IPS-15b (cell line): ENCODE data around the gene ADM.

ENCODE experiments used
- H3K27me3 ChIP-seq: one replicate; pipeline ENCODE4 v1.6.1; 2013; ENCODE audit warnings: low read length; ENCODE audit not compliant: control insufficient read depth, insufficient read depth
- H3K36me3 ChIP-seq: one replicate; pipeline ENCODE4 v1.6.1; 2013; ENCODE audit warnings: low read length; ENCODE audit not compliant: control insufficient read depth, insufficient read depth
- H3K4me1 ChIP-seq: one replicate; pipeline ENCODE4 v1.6.1; 2013; ENCODE audit warnings: mild to moderate bottlenecking, low read length; ENCODE audit not compliant: control insufficient read depth, insufficient read depth
- H3K4me3 ChIP-seq: one replicate; pipeline ENCODE4 v1.5.1; 2013; ENCODE audit warnings: low read depth, low read length
- H3K9ac ChIP-seq: one replicate; pipeline ENCODE4 v1.6.1; 2013; ENCODE audit warnings: low read depth, mild to moderate bottlenecking, low read length
- H3K9me3 ChIP-seq: one replicate; pipeline ENCODE4 v1.6.1; 2013; ENCODE audit warnings: mild to moderate bottlenecking, low read length; ENCODE audit not compliant: control insufficient read depth, insufficient read depth

Gene ADM

DNA sequence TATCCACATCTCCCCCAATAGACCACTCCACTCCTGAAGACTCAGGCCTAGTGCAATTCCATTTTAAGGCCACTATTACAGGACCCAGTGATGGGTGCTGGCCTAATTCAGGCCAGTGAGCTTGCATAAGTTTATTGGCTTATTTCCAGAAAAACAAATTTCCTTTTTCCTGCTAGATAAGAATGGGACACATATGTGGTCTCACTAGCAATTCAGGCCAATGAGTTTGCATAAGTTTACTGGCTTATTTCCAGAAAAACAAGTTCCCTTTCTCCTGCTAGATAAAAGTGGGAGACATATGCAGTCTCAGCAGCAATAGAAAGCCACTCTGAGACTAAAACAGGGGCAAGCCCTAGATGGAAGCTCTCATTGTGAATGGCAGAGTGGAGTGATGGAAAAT, 22.4 kb downstream of the ADM start:
- Histone ChIP-seq H3K4me3 (no peak overlapping the region), H3K4me1 (peaks cover 9% of the 10 kb centered on the region), H3K9ac (no peak overlapping the region), H3K27me3 (no peaks in the 10 kb centered on the region), H3K9me3 (no peaks in the 10 kb centered on the region), H3K36me3 (no peaks in the 10 kb centered on the region)

DNA sequence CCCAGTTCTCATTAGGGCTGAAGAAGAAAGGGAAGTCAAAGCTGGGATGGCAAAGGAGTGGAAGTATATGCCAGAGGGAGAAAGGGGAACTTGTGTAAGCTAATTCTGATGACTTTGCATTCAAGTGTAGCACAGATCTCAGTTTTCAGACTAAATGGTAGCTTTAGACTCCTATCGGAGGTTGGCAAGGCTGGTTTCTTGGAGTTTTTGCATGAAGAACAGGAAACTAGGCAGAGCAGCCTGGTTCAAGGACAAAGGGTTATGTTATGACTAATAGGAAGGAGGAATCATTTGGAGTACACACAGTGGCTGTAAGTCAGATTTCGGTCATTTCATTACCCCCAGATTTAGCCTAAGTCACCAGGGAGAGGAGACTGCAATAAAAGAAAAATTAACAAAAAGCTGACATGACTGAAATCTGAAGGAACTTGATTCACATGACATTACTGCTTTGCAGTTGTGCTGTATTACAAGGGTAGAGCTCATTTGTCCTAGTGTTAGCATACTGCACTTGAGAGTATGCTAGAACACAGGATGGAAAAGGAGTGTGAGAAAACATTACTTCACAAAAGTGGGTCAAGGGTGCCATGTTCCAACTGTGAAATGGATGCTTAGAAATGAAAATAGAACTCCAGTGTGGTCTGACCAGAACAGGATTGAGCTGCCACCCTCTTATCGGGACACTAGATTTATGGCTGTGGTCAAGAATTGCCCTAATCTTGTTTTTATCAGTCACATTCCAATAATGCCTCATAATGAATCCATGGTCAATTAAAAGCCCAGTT, 23.6 kb downstream of the ADM start:
- Histone ChIP-seq H3K9me3 (no peaks in the 10 kb centered on the region), H3K36me3 (no peaks in the 10 kb centered on the region), H3K9ac (no peak overlapping the region), H3K4me3 (no peak overlapping the region), H3K4me1 (peaks cover 5% of the 10 kb centered on the region), H3K27me3 (no peaks in the 10 kb centered on the region)

DNA sequence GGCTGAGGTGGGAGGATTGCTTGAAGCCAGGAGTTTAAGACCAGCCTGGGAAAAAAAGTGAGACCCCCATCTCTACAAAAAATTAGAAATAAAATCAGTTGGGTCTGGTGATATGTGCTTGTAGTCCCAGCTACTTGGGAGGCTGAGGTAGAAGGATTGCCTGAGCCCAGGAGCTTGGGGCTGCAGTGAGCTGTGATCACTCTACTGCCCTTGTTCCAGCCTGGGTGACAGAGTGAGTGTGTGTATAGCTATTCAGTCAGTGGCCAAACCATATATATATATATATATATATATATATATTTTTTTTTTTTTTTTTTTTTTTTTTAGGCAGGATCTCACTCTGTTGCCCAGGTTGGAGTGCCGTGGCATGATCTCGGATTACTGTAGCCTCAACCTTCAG, 24.5 kb downstream of the ADM start:
- no peaks in the 10 kb centered on the region for H3K9me3 ChIP-seq
- no peak overlapping the region for H3K4me3 ChIP-seq
- H3K27me3 ChIP-seq, result no peaks in the 10 kb centered on the region
- no peaks in the 10 kb centered on the region for H3K36me3 ChIP-seq
- H3K9ac ChIP-seq, result no peak overlapping the region
- H3K4me1 ChIP-seq, result peaks cover 2% of the 10 kb centered on the region

DNA sequence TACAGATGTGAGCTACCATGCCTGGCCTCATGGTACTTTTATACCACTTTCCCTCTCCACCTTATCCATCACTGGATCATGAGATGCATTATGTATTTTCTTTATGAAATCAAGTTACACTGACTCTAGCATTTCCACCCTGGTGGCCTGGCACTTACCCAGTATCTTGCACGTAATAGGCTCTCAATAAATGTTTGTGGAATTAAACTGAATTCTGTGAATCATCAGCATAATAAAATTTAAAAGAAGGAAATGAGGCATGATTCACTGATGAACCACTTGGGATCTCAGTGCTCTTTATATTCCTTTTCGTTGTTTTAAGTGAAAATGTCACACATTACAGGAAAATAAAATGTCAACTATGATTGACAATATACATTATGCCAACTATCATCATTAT, 25.1 kb downstream of the ADM start:
- H3K9ac ChIP-seq, result no peak overlapping the region
- H3K27me3 ChIP-seq, result no peaks in the 10 kb centered on the region
- H3K4me3 ChIP-seq, result no peak overlapping the region
- H3K36me3 ChIP-seq, result no peaks in the 10 kb centered on the region
- peaks cover 2% of the 10 kb centered on the region for H3K4me1 ChIP-seq
- H3K9me3 ChIP-seq, result no peaks in the 10 kb centered on the region

DNA sequence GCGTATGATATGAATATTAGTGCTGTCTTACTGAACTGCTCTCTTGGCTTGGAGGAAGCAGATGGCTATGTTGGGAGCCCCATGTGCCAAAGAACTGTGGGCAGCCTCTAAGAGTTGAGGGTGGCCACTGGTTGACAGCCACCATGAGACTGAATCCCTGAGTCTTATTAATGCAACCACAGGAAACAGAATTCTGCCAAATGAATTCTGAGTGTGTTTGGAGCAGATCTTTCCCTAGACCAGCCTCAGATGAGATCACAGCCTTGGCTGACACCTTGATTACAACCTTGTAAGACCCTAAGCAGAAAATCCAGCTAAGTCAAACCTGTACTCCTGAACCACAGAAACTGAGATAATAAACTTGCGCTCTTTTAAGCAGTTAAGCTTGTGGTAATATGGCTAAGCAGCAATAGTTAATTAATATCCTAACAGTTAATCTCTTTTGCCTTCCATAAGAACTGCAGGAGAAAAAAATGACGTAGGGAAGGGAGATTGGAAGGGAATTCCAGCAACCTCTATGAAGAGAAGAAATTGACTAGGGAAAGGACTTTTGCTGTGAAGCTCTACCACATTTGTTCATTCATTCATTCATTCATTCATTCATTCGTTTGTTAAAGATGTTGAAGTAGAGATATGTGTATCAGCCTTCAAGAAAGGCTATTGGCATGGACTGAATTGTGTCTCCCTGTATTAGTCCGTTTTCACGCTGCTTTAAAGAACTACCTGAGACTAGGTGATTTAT, 26.8 kb downstream of the ADM start:
- H3K9ac ChIP-seq, result no peak overlapping the region
- H3K4me3 ChIP-seq, result no peak overlapping the region
- peaks cover 2% of the 10 kb centered on the region for H3K4me1 ChIP-seq
- H3K36me3 ChIP-seq, result no peaks in the 10 kb centered on the region
- no peaks in the 10 kb centered on the region for H3K9me3 ChIP-seq
- H3K27me3 ChIP-seq, result no peaks in the 10 kb centered on the region

- Histone ChIP-seq H3K9ac (no peak overlapping the region), H3K4me3 (no peak overlapping the region), H3K9me3 (no peaks in the 10 kb centered on the region), H3K36me3 (no peaks in the 10 kb centered on the region), H3K4me1 (no peaks in the 10 kb centered on the region), H3K27me3 (no peaks in the 10 kb centered on the region)
Observed at GRCh38 chr11:10333490-10333889, 28.6 kb downstream of the ADM start.

DNA sequence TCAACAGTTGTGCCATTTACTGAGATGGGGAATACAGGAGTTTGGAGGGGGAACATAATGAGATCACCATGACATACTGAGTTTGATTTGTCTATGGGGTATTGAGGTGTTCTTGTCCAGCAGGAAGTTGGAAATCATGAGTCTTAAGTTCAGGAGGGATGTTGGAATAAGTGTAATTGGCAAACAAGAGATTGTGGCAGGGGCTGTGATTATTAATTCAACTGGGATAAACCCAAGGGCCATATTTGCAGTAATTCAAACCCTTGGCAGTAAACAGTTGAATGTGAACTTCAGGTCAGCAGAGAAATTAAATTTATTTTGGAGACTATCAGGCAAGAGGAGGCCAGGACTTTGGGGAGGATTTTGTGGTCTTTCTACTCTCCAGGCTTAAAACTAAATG, 33.4 kb downstream of the ADM start:
- no peaks in the 10 kb centered on the region for H3K9me3 ChIP-seq
- H3K4me3 ChIP-seq, result no peak overlapping the region
- no peak overlapping the region for H3K9ac ChIP-seq
- no peaks in the 10 kb centered on the region for H3K36me3 ChIP-seq
- H3K4me1 ChIP-seq, result no peaks in the 10 kb centered on the region
- no peaks in the 10 kb centered on the region for H3K27me3 ChIP-seq

- H3K4me1 ChIP-seq, result peaks cover 20% of the 10 kb centered on the region
- no peaks in the 10 kb centered on the region for H3K27me3 ChIP-seq
- H3K36me3 ChIP-seq, result no peaks in the 10 kb centered on the region
- no peaks in the 10 kb centered on the region for H3K9me3 ChIP-seq
- no peak overlapping the region for H3K9ac ChIP-seq
- H3K4me3 ChIP-seq, result no peak overlapping the region
Observed at GRCh38 chr11:10348650-10349280, 43.9 kb downstream of the ADM start.

GRCh38 chr11:10349281-10349665, 44.4 kb downstream of the ADM start:
- Histone ChIP-seq H3K9me3 (no peaks in the 10 kb centered on the region), H3K4me1 (peaks cover 20% of the 10 kb centered on the region), H3K36me3 (no peaks in the 10 kb centered on the region), H3K9ac (no peak overlapping the region), H3K27me3 (peaks cover 1% of the 10 kb centered on the region), H3K4me3 (no peak overlapping the region)

DNA sequence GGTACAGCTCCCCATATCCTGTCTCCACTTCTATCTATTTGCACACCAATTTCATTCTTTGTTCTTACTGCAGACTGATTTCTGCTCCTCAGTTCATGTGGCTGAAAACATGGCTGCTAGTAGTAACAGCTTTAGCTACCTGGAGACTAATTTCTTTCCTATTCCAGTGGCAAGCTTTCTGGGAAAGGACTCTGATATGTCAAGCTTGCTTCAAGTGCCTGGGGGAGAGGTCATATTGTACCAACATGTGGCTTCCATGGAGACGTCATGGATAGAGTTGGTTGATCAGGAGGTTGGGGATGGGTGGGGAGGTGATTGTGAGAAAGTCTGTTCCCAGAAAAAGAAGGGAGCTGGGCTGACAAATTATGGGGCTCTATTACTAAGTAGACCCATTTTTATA, 44.9 kb downstream of the ADM start:
- Histone ChIP-seq H3K4me3 (no peak overlapping the region), H3K4me1 (peaks cover 20% of the 10 kb centered on the region), H3K9ac (no peak overlapping the region), H3K27me3 (peaks cover 2% of the 10 kb centered on the region), H3K36me3 (no peaks in the 10 kb centered on the region), H3K9me3 (no peaks in the 10 kb centered on the region)

DNA sequence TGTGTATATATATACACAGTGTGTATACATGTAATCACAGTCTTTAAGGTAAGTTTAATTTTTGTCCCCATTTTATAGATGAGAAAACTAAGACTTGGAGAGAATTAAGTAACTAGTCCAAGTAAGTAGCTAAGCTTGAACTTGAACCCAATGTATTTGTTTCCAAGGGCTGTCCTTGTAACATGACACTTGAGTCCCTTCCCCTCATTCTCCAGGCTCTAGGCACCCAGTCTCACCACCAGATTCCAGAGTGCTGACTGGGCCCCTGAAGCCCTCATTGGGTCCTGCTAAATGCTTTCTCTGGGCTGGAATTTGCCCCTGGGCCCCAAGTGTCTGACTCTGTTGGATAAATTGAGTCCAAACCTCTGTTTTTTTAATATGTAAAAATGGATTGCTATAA, 45.5 kb downstream of the ADM start:
- no peak overlapping the region for H3K9ac ChIP-seq

GRCh38 chr11:10351435-10351764, 46.5 kb downstream of the ADM start:
- Histone ChIP-seq H3K9me3 (no peaks in the 10 kb centered on the region), H3K27me3 (peaks cover 2% of the 10 kb centered on the region), H3K4me3 (peak overlapping the region; percentile 14), H3K4me1 (peaks cover 20% of the 10 kb centered on the region), H3K36me3 (no peaks in the 10 kb centered on the region), H3K9ac (peak overlapping the region; percentile 40)

More for the DNA sequence above, 45.5 kb downstream of the ADM start:
- Histone ChIP-seq H3K4me1 (peaks cover 20% of the 10 kb centered on the region), H3K27me3 (peaks cover 2% of the 10 kb centered on the region), H3K36me3 (no peaks in the 10 kb centered on the region), H3K4me3 (no peak overlapping the region), H3K9me3 (no peaks in the 10 kb centered on the region)
